Measurements from ENCODE around the gene RRM2. TPM values are rescaled to one million over a fixed set of nuclear protein-coding genes. Genes with fewer than 3 reads are reported as not detected.

The RRM2 gene
- total and polyA plus RNA-seq, 2 experiments from 2014 or later, result 108 to 119 TPM

DNA sequence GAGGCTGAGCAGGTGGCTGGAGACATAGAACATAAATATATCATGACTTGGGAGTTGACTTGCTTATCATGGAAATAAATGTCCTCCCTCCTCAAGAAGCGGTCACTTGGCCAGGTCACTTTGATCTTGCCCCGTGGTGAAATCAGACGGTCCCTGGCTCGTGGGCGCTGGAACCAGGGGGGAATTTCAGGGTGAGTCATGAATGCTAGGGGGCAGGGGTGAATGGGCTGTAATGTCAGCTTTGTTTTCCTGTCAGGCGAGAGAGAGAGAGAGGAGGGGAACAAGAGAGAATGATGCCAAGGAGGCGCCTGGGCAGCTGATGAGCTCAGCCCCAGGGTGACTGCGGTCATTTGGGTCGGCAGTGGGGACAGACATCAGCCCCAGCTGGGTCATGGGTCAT is 47.7 kb downstream of the RRM2 start (continued):
- TF ChIP-seq, protein P1, sequence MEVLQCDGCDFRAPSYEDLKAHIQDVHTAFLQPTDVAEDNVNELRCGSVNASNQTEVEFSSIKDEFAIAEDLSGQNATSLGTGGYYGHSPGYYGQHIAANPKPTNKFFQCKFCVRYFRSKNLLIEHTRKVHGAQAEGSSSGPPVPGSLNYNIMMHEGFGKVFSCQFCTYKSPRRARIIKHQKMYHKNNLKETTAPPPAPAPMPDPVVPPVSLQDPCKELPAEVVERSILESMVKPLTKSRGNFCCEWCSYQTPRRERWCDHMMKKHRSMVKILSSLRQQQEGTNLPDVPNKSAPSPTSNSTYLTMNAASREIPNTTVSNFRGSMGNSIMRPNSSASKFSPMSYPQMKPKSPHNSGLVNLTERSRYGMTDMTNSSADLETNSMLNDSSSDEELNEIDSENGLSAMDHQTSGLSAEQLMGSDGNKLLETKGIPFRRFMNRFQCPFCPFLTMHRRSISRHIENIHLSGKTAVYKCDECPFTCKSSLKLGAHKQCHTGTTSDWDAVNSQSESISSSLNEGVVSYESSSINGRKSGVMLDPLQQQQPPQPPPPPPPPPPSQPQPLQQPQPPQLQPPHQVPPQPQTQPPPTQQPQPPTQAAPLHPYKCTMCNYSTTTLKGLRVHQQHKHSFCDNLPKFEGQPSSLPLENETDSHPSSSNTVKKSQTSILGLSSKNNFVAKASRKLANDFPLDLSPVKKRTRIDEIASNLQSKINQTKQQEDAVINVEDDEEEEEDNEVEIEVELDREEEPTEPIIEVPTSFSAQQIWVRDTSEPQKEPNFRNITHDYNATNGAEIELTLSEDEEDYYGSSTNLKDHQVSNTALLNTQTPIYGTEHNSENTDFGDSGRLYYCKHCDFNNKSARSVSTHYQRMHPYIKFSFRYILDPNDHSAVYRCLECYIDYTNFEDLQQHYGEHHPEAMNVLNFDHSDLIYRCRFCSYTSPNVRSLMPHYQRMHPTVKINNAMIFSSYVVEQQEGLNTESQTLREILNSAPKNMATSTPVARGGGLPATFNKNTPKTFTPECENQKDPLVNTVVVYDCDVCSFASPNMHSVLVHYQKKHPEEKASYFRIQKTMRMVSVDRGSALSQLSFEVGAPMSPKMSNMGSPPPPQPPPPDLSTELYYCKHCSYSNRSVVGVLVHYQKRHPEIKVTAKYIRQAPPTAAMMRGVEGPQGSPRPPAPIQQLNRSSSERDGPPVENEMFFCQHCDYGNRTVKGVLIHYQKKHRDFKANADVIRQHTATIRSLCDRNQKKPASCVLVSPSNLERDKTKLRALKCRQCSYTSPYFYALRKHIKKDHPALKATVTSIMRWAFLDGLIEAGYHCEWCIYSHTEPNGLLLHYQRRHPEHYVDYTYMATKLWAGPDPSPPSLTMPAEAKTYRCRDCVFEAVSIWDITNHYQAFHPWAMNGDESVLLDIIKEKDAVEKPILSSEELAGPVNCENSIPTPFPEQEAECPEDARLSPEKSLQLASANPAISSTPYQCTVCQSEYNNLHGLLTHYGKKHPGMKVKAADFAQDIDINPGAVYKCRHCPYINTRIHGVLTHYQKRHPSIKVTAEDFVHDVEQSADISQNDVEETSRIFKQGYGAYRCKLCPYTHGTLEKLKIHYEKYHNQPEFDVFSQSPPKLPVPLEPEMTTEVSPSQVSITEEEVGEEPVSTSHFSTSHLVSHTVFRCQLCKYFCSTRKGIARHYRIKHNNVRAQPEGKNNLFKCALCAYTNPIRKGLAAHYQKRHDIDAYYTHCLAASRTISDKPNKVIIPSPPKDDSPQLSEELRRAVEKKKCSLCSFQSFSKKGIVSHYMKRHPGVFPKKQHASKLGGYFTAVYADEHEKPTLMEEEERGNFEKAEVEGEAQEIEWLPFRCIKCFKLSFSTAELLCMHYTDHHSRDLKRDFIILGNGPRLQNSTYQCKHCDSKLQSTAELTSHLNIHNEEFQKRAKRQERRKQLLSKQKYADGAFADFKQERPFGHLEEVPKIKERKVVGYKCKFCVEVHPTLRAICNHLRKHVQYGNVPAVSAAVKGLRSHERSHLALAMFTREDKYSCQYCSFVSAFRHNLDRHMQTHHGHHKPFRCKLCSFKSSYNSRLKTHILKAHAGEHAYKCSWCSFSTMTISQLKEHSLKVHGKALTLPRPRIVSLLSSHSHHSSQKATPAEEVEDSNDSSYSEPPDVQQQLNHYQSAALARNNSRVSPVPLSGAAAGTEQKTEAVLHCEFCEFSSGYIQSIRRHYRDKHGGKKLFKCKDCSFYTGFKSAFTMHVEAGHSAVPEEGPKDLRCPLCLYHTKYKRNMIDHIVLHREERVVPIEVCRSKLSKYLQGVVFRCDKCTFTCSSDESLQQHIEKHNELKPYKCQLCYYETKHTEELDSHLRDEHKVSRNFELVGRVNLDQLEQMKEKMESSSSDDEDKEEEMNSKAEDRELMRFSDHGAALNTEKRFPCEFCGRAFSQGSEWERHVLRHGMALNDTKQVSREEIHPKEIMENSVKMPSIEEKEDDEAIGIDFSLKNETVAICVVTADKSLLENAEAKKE (CRISPR knock-in tag; IDR thresholded peaks at IDR 0.05), result no peak

DNA sequence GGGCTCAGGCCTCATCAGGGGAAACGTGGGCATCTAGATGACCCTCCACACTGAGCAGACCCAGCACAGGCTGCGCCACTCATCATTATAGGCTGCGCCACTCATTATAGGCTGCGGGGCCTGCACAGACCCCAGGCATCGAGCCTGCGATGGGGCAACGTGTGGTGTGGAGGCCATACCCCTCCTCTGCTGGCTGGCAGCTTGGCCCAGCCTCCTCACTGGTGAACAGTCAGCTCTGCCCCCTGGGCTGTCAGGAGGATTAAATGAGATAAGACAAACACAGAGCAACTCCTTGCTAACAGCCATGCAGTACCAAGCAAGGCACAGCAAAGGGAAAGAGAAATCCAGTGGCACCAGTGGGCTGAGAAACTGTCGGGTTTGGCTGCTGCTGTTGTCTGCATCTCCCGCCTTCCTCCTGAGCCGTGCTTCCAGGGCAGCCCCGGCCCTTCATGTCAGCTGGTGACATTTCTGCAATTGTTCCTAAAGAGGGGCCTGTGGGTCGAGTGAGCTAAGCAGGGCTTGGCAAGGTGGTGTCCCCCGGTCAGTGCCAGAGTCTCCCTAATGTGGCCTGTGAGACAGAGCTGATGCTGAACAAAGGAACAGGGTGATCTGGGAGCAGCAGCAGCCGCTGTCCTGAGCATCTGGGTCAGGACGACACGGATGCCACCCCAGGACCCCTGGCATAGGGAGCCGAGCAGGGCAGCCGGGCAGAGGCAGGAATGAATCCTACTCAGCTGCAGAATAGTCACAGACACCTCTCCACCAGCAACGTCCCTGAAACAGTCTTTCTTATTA is 48.7 kb downstream of the RRM2 start:
- Histone ChIP-seq H3K36me3 (ENCODE audit: insufficient read depth) (no peaks in the 10 kb centered on the region), H3K79me2 (replicated peaks; ENCODE audit: insufficient read depth) (no peaks in the 10 kb centered on the region), H3K4me3 (no peak overlapping the region), H3K27ac (ENCODE audit: low read depth) (no peak overlapping the region), H2AFZ (no peak overlapping the region), H3F3A (replicated peaks; ENCODE audit: low read depth) (no peaks in the 10 kb centered on the region), H3K4me1 (ENCODE audit: insufficient read depth) (no peaks in the 10 kb centered on the region; the same call in 1 of the 2 replicates), H3K27me3 (ENCODE audit: insufficient read depth) (no peaks in the 10 kb centered on the region), H3K4me2 (no peak overlapping the region), H4K20me1 (replicated peaks; ENCODE audit: insufficient read depth) (no peaks in the 10 kb centered on the region), H3K9me2 (ENCODE audit: insufficient read depth) (no peaks in the 10 kb centered on the region)
- no peak overlapping the region for H3K27ac Mint-ChIP-seq
- ATAC-seq (no peak), DNase-seq (ENCODE audit: low spot score) (no peak)
- no peaks in the 10 kb centered on the region; the same call in 2 of the 3 replicates for H3K36me3 Mint-ChIP-seq (ENCODE audit: low read depth)
- H3K4me1 Mint-ChIP-seq, result peaks cover 13% of the 10 kb centered on the region
- peaks cover 1% of the 10 kb centered on the region for H3K27me3 Mint-ChIP-seq (ENCODE audit: insufficient read depth, low read depth, poor library complexity)
- H3K4me3 Mint-ChIP-seq, result no peak overlapping the region
- H3K9me3 Mint-ChIP-seq, result no peaks in the 10 kb centered on the region
- TF ChIP-seq, protein P2, sequence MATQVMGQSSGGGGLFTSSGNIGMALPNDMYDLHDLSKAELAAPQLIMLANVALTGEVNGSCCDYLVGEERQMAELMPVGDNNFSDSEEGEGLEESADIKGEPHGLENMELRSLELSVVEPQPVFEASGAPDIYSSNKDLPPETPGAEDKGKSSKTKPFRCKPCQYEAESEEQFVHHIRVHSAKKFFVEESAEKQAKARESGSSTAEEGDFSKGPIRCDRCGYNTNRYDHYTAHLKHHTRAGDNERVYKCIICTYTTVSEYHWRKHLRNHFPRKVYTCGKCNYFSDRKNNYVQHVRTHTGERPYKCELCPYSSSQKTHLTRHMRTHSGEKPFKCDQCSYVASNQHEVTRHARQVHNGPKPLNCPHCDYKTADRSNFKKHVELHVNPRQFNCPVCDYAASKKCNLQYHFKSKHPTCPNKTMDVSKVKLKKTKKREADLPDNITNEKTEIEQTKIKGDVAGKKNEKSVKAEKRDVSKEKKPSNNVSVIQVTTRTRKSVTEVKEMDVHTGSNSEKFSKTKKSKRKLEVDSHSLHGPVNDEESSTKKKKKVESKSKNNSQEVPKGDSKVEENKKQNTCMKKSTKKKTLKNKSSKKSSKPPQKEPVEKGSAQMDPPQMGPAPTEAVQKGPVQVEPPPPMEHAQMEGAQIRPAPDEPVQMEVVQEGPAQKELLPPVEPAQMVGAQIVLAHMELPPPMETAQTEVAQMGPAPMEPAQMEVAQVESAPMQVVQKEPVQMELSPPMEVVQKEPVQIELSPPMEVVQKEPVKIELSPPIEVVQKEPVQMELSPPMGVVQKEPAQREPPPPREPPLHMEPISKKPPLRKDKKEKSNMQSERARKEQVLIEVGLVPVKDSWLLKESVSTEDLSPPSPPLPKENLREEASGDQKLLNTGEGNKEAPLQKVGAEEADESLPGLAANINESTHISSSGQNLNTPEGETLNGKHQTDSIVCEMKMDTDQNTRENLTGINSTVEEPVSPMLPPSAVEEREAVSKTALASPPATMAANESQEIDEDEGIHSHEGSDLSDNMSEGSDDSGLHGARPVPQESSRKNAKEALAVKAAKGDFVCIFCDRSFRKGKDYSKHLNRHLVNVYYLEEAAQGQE (IDR thresholded peaks at IDR 0.05; ENCODE audit: unreplicated experiment), result no peak
- TF ChIP-seq EZH2 (IDR thresholded peaks at IDR 0.05; ENCODE audit: low read depth, unreplicated experiment) (no peak), STAT1 (IDR thresholded peaks at IDR 0.05; ENCODE audit: unreplicated experiment) (no peak)
- TF ChIP-seq, protein P1 (CRISPR knock-in tag; IDR thresholded peaks at IDR 0.05), result no peak
